Heart right ventricle (tissue), 16 donors: ENCODE data around the gene MTA1. TPM values are rescaled to one million over a fixed set of nuclear protein-coding genes. Genes with fewer than 3 reads are reported as not detected.
A peak's percentile ranks its signal among the peaks of the same experiment; 100 is the strongest.

ENCODE experiments used
- ATAC-seq, 8 donors: fragments of 200-7000 bp; cut with Tn5 transposase; one replicate each; pipeline ENCODE4 v1.9.1; 2020; ENCODE audit warnings: mild to moderate bottlenecking in 8 of 8, moderate library complexity in 8 of 8, moderate number of reproducible peaks in 1 of 8
- DNase-seq, 2 donors: peaks; one replicate each; pipeline ENCODE4 v3.0.0-alpha.2; 2020
- H3K27ac ChIP-seq, 10 donors: fragments of 200-600 bp; sonication (generic) in 2 of 10; one replicate each; pipeline versions ENCODE4 v1.5.0 to v1.8.0; 2020 to 2022; ENCODE audit warnings: mild to moderate bottlenecking in 3 of 10
- H3K27me3 ChIP-seq, 7 donors: fragments of 200-600 bp; one replicate each; pipeline ENCODE4 v1.8.0; 2021 to 2022; ENCODE audit warnings: mild to moderate bottlenecking in 2 of 7
- H3K36me3 ChIP-seq, 9 donors: fragments of 200-600 bp; sonication (generic) in 1 of 9; one replicate each; pipeline versions ENCODE4 v1.5.0 to v1.8.0; 2020 to 2022; ENCODE audit warnings: mild to moderate bottlenecking in 2 of 9
- H3K4me1 ChIP-seq, 9 donors: fragments of 200-600 bp; sonication (generic) in 1 of 9; one replicate each; pipeline versions ENCODE4 v1.5.0 to v1.8.0; 2020 to 2022; ENCODE audit warnings: mild to moderate bottlenecking in 4 of 9
- H3K4me3 ChIP-seq, 10 donors: fragments of 200-600 bp; sonication (generic) in 2 of 10; one replicate each; pipeline versions ENCODE4 v1.5.0 to v1.8.0; 2020 to 2022; ENCODE audit warnings: mild to moderate bottlenecking in 7 of 10, moderate library complexity in 2 of 10
- H3K9me3 ChIP-seq, 11 donors: fragments of 200-600 bp in 10 of 11; sonication (generic) in 2 of 11; one replicate each; pipeline versions ENCODE4 v1.5.0 to v1.8.0; 2013 to 2022; ENCODE audit warnings: mild to moderate bottlenecking in 2 of 11, control low read depth in 1 of 11, moderate library complexity in 1 of 11
- CTCF ChIP-seq, 9 donors: fragments of 200-600 bp; sonication (generic) in 2 of 9; IDR thresholded peaks; one replicate each; pipeline versions ENCODE4 v1.5.0 to v1.8.0; 2021 to 2022; ENCODE audit warnings: antibody characterized with exemption in 9 of 9, mild to moderate bottlenecking in 5 of 9, moderate library complexity in 1 of 9
- WGBS, 2 donors: extraction: QIAGEN DNeasy Blood & Tissue Kit; methylation state at CpG; one replicate each; pipeline ENCODE4 v1.1.7; 2013; ENCODE audit warnings: inconsistent platforms in 1 of 2; 5-methylcytosine and 5-hydroxymethylcytosine counted together
- intact Hi-C, 10 donors: fragments of 100-400 bp; cut with DNase I; formaldehyde crosslinking; loops; one replicate each; pipeline versions ENCODE4 v1.11.1 to v1.14.2; 2022
- polyA plus RNA-seq, 2 donors: library from polyadenylated mRNA; stranded (reverse); fragments of 200-250 nt; gene quantifications; one replicate each; pipeline ENCODE4 v1.2.3, GENCODE V29; 2013
- total RNA-seq, 10 donors: library from RNA; stranded (reverse); fragmentation: NEBNext Ultra II Directional in 3 of 10; extraction: Animal tissue kit (Norgen Biotek cat#: 25700) in 3 of 10; gene quantifications; one replicate each; pipeline versions ENCODE4 v1.2.1 to v1.2.4, GENCODE V29; 2021 to 2023
- donor health status: Arrhythmogenic right ventricular cardiomyopathy.
- donor health status: ischemic (EF 13 %, LVEDD 7.1; RV severe dilation, severe dysfunction).
- donor health status: healthy with polysubstance abuse.
- donor health status: DM: no; HTN: yes; CAD: no.
- donor health status: DM: no; HTN: no; CAD: no.
- donor health status: ischemic (EF 25% LVEDD 6.9; RV normal size, moderate dysfunction).
- donor health status: ischemic (EF 25% LVEDD 5.7; RV mildly dilated, moderate dysfunction).
- donor health status: healthy.
- donor health status: DM: yes; HTN: yes; CAD: no.
- donor health status: Ischemic cardiomyopathy.
- donor health status: ischemic (EF 35%, LVEDD 5.7; RV mildly dilated, moderate dysfunction).
- donor health status: nonischemic (EF 11% LVEDD 7.7; RV severe dilation, severe dysfunction).
- donor health status: DM: yes; HTN: yes; CAD: no.
- donor health status: PGD.
- donor health status: ischemic (EF 29% LVEDD 5.4; RV normal size, mild dysfunction).
- donor health status: nonischemic (EF 23%, LVEDD 6.1; RV moderate dilation, normal function).

The MTA1 gene
- total and polyA plus RNA-seq, 12 donors: 94.4 to 250 (median 133) TPM

DNA sequence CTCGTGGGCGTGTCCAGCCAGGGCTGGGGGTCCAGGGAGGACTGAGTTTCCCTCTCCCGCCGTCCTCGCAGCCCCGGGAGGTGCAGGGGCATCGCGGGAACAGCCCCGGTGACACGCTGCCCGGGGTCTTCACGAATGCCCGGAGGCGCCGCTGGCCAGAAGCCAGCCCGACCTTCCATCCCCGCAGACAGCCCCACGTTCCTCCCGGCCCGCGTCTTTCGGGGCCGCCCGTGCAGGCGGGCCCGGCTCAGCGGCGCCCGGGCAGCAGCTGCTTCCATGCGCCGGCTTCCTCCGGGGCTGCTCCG is 70.6 kb downstream of the MTA1 start:
- ATAC-seq (peak in 1 of 8 donors; percentile 0), DNase-seq (peak in 1 of 2 donors; percentile 65)
- TF ChIP-seq CTCF (IDR thresholded peaks at IDR 0.05): no peak
- peaks cover 0 to 5% (median 0%) of the 10 kb centered on the region in 9 donors for H3K36me3 ChIP-seq
- intact Hi-C loops: loop anchor here in 5 of 10 donors (1.0 to 5.0 kb wide), 7 partner anchors 19 to 119 kb away; partner anchors contain the start of gene TMEM121 (in 2 of the 5)
- peaks cover 36 to 70% (median 59%) of the 10 kb centered on the region in 9 donors for H3K4me1 ChIP-seq
- peaks cover 0 to 23% (median 0%) of the 10 kb centered on the region in 7 donors for H3K27me3 ChIP-seq
- WGBS, 2 donors: 0% methylated on average over 30 to 33 of the region's 33 CpGs
- H3K27ac ChIP-seq: peak overlapping the region; percentile 86 to 100 (median 96)
- no peaks in the 10 kb centered on the region for H3K9me3 ChIP-seq
- peak overlapping the region; percentile 47 to 89 (median 72) for H3K4me3 ChIP-seq

DNA sequence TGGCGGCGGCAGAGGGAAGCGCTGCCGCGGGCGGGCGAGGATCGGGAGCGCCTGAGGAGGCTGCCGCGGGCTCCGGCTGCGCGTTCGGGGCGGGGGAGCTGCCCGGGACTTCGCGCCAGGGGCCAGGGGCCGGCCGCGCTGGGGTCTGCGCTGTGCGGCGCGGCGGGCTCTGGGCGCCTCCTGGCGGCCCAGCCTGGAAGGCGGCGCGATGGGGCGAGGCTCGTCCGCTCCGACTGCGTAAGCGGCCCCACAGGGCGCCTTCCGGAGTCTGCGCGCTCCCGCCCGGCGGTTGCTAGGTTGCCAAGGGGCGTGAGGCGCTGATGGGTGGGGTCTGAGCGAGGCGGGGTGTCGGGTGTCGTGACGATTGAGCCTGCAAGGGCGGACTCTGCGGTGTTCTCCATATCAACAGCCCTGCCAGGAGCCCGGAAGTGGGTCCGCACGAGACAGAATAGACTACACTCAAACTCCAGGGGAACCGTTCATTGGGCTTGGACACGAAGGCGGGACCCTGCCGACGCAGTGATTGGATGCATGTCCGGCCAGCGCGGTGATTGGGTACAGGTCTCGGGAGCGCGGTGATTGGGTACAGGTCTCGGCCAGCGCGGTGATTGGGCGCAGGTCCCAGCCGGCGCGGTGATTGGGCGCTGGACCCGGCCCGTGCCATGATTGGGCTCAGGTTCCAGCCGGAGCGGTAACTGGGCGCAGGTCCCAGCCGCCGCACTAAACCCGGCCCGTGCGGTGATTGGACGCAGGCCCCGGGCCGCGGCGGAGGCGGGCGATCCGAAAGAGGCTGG is 71.1 kb downstream of the MTA1 start, which contains the start of gene TEDC1:
Gene TEDC1, plus strand, starts transcription at position 675 of the 794 bp plus-strand sequence. CDS start 130 bp downstream, outside the sequence.
- ATAC-seq (peak; percentile 75 to 90 (median 84)), DNase-seq (peak; percentile 99 to 100)
- intact Hi-C loops: loop anchor here in 5 of 10 donors (1.0 to 5.0 kb wide), 7 partner anchors 20 to 120 kb away; partner anchors contain the start of gene TMEM121 (in 2 of the 5)
- 0% methylated on average over 72 to 94 of the region's 94 CpGs for WGBS, 2 donors
- Histone ChIP-seq H3K4me1 (peaks cover 31 to 70% (median 56%) of the 10 kb centered on the region in 9 donors), H3K4me3 (peak within 1 kb of the TSS; percentile 58 to 89 (median 72)), H3K27ac (peak within 1 kb of the TSS; percentile 86 to 100 (median 96)), H3K27me3 (peaks cover 0 to 20% (median 0%) of the 10 kb centered on the region in 7 donors), H3K36me3 (peaks cover 0 to 5% (median 0%) of the 10 kb centered on the region in 9 donors), H3K9me3 (no peaks in the 10 kb centered on the region)
- peak; percentile 66 to 94 (median 83) for TF ChIP-seq CTCF (IDR thresholded peaks at IDR 0.05)

DNA sequence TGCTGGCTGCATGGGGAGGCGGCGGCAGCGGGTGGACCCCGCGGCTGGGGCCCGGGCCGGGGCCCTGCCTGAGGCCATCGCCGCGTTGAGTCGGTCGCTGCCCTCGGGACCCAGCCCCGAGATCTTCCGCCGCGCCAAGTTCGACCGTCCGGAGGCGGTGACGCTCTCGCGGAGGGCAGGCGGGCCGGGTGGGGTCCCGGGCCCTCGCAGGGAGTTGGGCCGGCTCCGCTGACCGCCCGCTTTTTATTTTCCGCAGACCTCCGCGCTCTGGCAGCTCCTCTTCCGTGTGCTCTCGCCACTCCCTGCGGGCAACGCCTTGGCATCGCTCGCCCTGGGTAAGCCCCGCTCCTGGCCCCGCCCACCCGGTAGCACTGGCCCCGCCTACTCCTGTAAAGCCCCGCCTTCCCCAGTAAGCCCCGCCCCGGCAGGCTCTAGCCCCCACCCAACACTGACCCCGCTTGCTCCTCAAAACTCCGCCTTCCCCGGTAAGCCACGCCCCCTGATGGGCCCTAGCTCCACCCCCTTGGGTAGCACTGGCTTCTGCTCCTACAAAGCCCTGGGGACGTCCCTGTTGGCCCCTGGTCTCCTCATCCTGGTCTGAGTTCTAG is 71.8 kb downstream of the MTA1 start:
- no peaks in the 10 kb centered on the region for H3K9me3 ChIP-seq
- H3K4me3 ChIP-seq: peak overlapping the region; percentile 40 to 89 (median 68)
- H3K27ac ChIP-seq: peak overlapping the region in 9 of 10 donors; percentile 75 to 100 (median 89)
- peaks cover 0 to 5% (median 0%) of the 10 kb centered on the region in 9 donors for H3K36me3 ChIP-seq
- DNase-seq (peak; percentile 71 to 77), ATAC-seq (peak in 2 of 8 donors; percentile 4 to 9)
- intact Hi-C loops: loop anchor here in 4 of 10 donors (2.0 to 5.0 kb wide), 5 partner anchors 21 to 121 kb away; partner anchors contain the start of gene TMEM121 (in 2 of the 4)
- WGBS, 2 donors: 1 to 2% methylated on average over 46 to 53 of the region's 53 CpGs
- TF ChIP-seq CTCF (IDR thresholded peaks at IDR 0.05): no peak
- peaks cover 28 to 69% (median 49%) of the 10 kb centered on the region in 9 donors for H3K4me1 ChIP-seq
- peaks cover 0 to 13% (median 0%) of the 10 kb centered on the region in 7 donors for H3K27me3 ChIP-seq
